ENCODE data around the gene GALNTL6. TPM values are rescaled to one million over a fixed set of nuclear protein-coding genes. Genes with fewer than 3 reads are reported as not detected.

GALNTL6 gene
- total and polyA plus RNA-seq, 4 donors, result 0.08 to 0.09 (median 0.09) TPM; not detected in 1

DNA sequence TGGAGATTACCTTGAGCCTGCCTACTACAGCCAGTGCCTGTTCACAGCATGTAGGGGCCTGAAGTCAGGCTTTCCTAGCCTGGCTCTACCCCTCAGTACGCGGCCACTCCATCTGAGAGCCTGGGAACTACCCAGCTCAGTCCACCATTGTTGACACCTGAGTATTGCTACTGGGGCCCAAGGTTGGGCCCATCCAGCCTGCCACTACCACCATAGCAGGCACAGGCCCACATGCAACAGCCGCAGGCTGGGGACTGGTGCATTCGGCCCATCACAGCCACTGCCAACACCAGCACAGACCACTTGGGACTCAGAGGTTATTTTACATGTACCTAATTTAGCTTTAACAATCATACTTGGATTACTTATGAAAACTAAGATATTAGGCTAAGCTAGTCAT is 314.0 kb downstream of the GALNTL6 start:
- Histone ChIP-seq H3K27me3 (ENCODE audit: control insufficient read depth in 3 of 3, insufficient read depth in 3 of 3, low read length in 2 of 3) (no peaks in the 10 kb centered on the region), H3K27ac (ENCODE audit: low read depth in 1 of 2, low read length in 1 of 2) (no peak overlapping the region), H3K9ac (ENCODE audit: insufficient read depth in 1 of 2, low read length in 2 of 2) (no peak overlapping the region), H3K4me3 (no peak overlapping the region), H3K4me1 (ENCODE audit: control insufficient read depth in 5 of 5, insufficient read depth in 5 of 5, low read length in 5 of 5) (peaks cover 0 to 1% (median 0%) of the 10 kb centered on the region in 5 donors), H3K36me3 (ENCODE audit: control insufficient read depth in 4 of 4, insufficient read depth in 4 of 4, low read length in 4 of 4) (no peaks in the 10 kb centered on the region), H3K9me3 (ENCODE audit: control insufficient read depth in 4 of 4, insufficient read depth in 3 of 4, low read length in 3 of 4) (no peaks in the 10 kb centered on the region)
- 93 to 95% methylated on average over 4 of the region's 4 CpGs for WGBS, 2 donors
- DNase-seq (no peak), ATAC-seq (ENCODE audit: insufficient read depth, low FRiP score) (no peak)
- TF ChIP-seq, protein P1, sequence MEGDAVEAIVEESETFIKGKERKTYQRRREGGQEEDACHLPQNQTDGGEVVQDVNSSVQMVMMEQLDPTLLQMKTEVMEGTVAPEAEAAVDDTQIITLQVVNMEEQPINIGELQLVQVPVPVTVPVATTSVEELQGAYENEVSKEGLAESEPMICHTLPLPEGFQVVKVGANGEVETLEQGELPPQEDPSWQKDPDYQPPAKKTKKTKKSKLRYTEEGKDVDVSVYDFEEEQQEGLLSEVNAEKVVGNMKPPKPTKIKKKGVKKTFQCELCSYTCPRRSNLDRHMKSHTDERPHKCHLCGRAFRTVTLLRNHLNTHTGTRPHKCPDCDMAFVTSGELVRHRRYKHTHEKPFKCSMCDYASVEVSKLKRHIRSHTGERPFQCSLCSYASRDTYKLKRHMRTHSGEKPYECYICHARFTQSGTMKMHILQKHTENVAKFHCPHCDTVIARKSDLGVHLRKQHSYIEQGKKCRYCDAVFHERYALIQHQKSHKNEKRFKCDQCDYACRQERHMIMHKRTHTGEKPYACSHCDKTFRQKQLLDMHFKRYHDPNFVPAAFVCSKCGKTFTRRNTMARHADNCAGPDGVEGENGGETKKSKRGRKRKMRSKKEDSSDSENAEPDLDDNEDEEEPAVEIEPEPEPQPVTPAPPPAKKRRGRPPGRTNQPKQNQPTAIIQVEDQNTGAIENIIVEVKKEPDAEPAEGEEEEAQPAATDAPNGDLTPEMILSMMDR (IDR thresholded peaks at IDR 0.05; ENCODE audit: control extremely low read depth, extremely low read depth), result no peak

DNA sequence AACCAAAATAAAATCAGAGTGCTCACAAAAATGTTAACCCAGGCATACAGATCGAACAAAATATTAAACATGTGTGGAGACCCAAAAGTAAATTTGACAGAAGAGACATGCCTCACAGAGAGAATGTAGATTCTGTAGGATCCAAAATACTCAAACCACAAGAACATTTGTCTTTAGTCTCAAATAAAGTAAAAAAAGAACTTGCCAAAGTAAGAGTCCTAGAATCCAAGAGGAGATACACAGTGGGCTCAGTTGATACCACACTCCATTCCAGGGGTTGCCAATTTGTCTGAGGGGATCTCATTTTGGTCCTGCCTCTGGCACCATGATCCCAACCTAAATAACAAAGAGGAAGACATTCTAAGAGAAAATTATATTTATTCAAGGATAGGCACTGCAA is 316.4 kb downstream of the GALNTL6 start:
- DNase-seq (no peak), ATAC-seq (ENCODE audit: insufficient read depth, low FRiP score) (no peak)
- Histone ChIP-seq H3K9me3 (ENCODE audit: control insufficient read depth in 4 of 4, insufficient read depth in 3 of 4, low read length in 3 of 4) (no peaks in the 10 kb centered on the region), H3K9ac (ENCODE audit: insufficient read depth in 1 of 2, low read length in 2 of 2) (no peak overlapping the region), H3K36me3 (ENCODE audit: control insufficient read depth in 4 of 4, insufficient read depth in 4 of 4, low read length in 4 of 4) (no peaks in the 10 kb centered on the region), H3K27ac (ENCODE audit: low read depth in 1 of 2, low read length in 1 of 2) (no peak overlapping the region), H3K27me3 (ENCODE audit: control insufficient read depth in 3 of 3, insufficient read depth in 3 of 3, low read length in 2 of 3) (no peaks in the 10 kb centered on the region), H3K4me3 (no peak overlapping the region), H3K4me1 (ENCODE audit: control insufficient read depth in 5 of 5, insufficient read depth in 5 of 5, low read length in 5 of 5) (peaks cover 0 to 1% (median 0%) of the 10 kb centered on the region in 5 donors)
- 85 to 94% methylated on average over 1 of the region's 1 CpG for WGBS, 2 donors
- TF ChIP-seq, protein P1 (IDR thresholded peaks at IDR 0.05; ENCODE audit: control extremely low read depth, extremely low read depth), result no peak

DNA sequence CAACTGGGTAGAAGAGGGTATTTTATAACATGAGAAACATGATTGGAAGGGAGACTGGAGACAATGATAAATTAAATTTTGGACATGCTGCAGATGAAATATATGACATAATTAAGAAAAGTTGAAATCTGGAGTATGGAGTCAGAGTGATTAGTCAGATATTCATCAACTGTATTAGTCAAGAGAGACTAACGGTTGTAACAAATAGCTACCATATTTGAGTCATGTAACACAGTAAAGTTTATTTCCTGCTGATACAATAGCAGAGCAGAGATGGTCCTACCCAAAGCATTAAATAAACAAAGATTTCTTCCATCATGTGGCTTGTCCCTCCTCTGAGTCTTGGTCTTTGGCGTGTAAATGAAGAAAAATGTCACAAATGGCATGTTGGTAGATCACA is 321.3 kb downstream of the GALNTL6 start:
- Histone ChIP-seq H3K27me3 (ENCODE audit: control insufficient read depth in 3 of 3, insufficient read depth in 3 of 3, low read length in 2 of 3) (no peaks in the 10 kb centered on the region), H3K9me3 (ENCODE audit: control insufficient read depth in 4 of 4, insufficient read depth in 3 of 4, low read length in 3 of 4) (no peaks in the 10 kb centered on the region), H3K36me3 (ENCODE audit: control insufficient read depth in 4 of 4, insufficient read depth in 4 of 4, low read length in 4 of 4) (no peaks in the 10 kb centered on the region), H3K27ac (ENCODE audit: low read depth in 1 of 2, low read length in 1 of 2) (no peak overlapping the region), H3K9ac (ENCODE audit: insufficient read depth in 1 of 2, low read length in 2 of 2) (no peak overlapping the region), H3K4me3 (no peak overlapping the region), H3K4me1 (ENCODE audit: control insufficient read depth in 5 of 5, insufficient read depth in 5 of 5, low read length in 5 of 5) (no peaks in the 10 kb centered on the region)
- DNase-seq, result no peak
- 86 to 93% methylated on average over 2 of the region's 2 CpGs for WGBS, 2 donors
- no peak for ATAC-seq (ENCODE audit: insufficient read depth, low FRiP score)
- TF ChIP-seq, protein P1 (IDR thresholded peaks at IDR 0.05; ENCODE audit: control extremely low read depth, extremely low read depth), result no peak

DNA sequence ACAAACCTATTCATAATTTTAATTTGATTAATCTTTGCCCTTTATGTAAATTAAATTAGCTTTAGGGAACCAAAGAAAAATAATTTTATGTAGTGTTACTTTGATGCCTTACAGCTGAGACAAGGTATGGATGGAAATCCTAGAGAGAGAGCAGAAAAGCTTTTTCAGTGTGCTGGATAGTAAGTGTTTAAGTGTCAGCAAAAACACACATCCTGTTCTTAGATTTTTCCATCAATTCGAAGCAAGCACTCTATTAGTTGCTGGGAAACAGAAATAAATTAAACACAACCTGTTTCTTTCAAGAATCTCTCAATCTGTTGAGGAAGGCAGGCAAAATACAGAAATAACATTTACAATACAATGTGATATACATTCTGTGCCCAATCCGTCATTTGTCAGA is 327.8 kb downstream of the GALNTL6 start:
- Histone ChIP-seq H3K9ac (ENCODE audit: insufficient read depth in 1 of 2, low read length in 2 of 2) (no peak overlapping the region), H3K9me3 (ENCODE audit: control insufficient read depth in 4 of 4, insufficient read depth in 3 of 4, low read length in 3 of 4) (no peaks in the 10 kb centered on the region), H3K27ac (ENCODE audit: low read depth in 1 of 2, low read length in 1 of 2) (no peak overlapping the region), H3K36me3 (ENCODE audit: control insufficient read depth in 4 of 4, insufficient read depth in 4 of 4, low read length in 4 of 4) (no peaks in the 10 kb centered on the region), H3K4me1 (ENCODE audit: control insufficient read depth in 5 of 5, insufficient read depth in 5 of 5, low read length in 5 of 5) (no peaks in the 10 kb centered on the region), H3K4me3 (no peak overlapping the region), H3K27me3 (ENCODE audit: control insufficient read depth in 3 of 3, insufficient read depth in 3 of 3, low read length in 2 of 3) (no peaks in the 10 kb centered on the region)
- no peak for ATAC-seq (ENCODE audit: insufficient read depth, low FRiP score)
- TF ChIP-seq, protein P1 (IDR thresholded peaks at IDR 0.05; ENCODE audit: control extremely low read depth, extremely low read depth), result no peak
- DNase-seq, result no peak
- 42 to 45% methylated on average over 2 of the region's 2 CpGs for WGBS, 2 donors
